OCI-LY1 (cell line): ENCODE results near the gene UBE2K.

Experiments used
- EZH2 ChIP-seq: fragments of 200-600 bp; sonication (generic), shearing (Covaris generic); IDR thresholded peaks from 2 replicates; pipeline ENCODE4 v1.8.0; 2017; ENCODE audit warnings: borderline replicate concordance, mixed run types, mild to moderate bottlenecking, antibody characterized with exemption, low read length, moderate library complexity, mixed read lengths
- TF ChIP-seq, protein P1 (sequence below): fragments of 200-600 bp; sonication (generic), shearing (Covaris generic); IDR thresholded peaks from 2 replicates; pipeline ENCODE4 v1.5.1; 2017; ENCODE audit warnings: mild to moderate bottlenecking, antibody characterized with exemption, low read length, moderate library complexity, mixed read lengths

GRCh38 chr4:39823191-39823590 lies 125.3 kb downstream of the UBE2K start:
- TF ChIP-seq, protein P1, sequence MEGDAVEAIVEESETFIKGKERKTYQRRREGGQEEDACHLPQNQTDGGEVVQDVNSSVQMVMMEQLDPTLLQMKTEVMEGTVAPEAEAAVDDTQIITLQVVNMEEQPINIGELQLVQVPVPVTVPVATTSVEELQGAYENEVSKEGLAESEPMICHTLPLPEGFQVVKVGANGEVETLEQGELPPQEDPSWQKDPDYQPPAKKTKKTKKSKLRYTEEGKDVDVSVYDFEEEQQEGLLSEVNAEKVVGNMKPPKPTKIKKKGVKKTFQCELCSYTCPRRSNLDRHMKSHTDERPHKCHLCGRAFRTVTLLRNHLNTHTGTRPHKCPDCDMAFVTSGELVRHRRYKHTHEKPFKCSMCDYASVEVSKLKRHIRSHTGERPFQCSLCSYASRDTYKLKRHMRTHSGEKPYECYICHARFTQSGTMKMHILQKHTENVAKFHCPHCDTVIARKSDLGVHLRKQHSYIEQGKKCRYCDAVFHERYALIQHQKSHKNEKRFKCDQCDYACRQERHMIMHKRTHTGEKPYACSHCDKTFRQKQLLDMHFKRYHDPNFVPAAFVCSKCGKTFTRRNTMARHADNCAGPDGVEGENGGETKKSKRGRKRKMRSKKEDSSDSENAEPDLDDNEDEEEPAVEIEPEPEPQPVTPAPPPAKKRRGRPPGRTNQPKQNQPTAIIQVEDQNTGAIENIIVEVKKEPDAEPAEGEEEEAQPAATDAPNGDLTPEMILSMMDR = no peak
- no peak for TF ChIP-seq EZH2
